SK-N-SH treated with all-trans-retinoic acid at 6 μM for 48 hours (cell line): ENCODE measurements around the gene LRRC15.

Experiments
- ATAC-seq: fragments of 200-7000 bp; cut with Tn5 transposase; 3 replicates; pipeline ENCODE4 v1.9.1; 2020; ENCODE audit warnings: mild to moderate bottlenecking, moderate library complexity
- ARNTL ChIP-seq: fragments of 450-650 bp; formaldehyde crosslinking; IDR thresholded peaks from 2 replicates; pipeline ENCODE4 v1.5.0; 2020; ENCODE audit warnings: low read depth, mild to moderate bottlenecking, moderate library complexity, borderline replicate concordance
- BACH2 ChIP-seq: fragments of 250-450 bp; sonication (Bioruptor Pico); IDR thresholded peaks from 2 replicates; pipeline ENCODE4 v1.9.0; 2021; ENCODE audit warnings: mild to moderate bottlenecking, borderline replicate concordance
- CREB5 ChIP-seq: fragments of 250-450 bp; sonication (Bioruptor Pico); IDR thresholded peaks from 2 replicates; pipeline ENCODE4 v1.5.1; 2020; ENCODE audit warnings: low read depth, mild to moderate bottlenecking, moderate library complexity
- CSDC2 ChIP-seq: fragments of 250-450 bp; sonication (Bioruptor Pico); IDR thresholded peaks from 2 replicates; pipeline ENCODE4 v1.5.0; 2020; ENCODE audit warnings: mild to moderate bottlenecking, moderate library complexity
- CSRNP3 ChIP-seq: fragments of 250-450 bp; sonication (Bioruptor Pico); IDR thresholded peaks from 2 replicates; pipeline ENCODE4 v1.5.1; 2021; ENCODE audit warnings: mild to moderate bottlenecking, moderate library complexity
- ESRRG ChIP-seq: fragments of 250-450 bp; sonication (Bioruptor Pico); IDR thresholded peaks from 2 replicates; pipeline ENCODE4 v1.6.1; 2021; ENCODE audit warnings: mild to moderate bottlenecking
- GLIS3 ChIP-seq: fragments of 250-450 bp; sonication (Bioruptor Pico); IDR thresholded peaks from 2 replicates; pipeline ENCODE4 v1.5.0; 2020; ENCODE audit warnings: mild to moderate bottlenecking, moderate library complexity
- ISL1 ChIP-seq: fragments of 250-450 bp; sonication (Bioruptor Pico); IDR thresholded peaks from 2 replicates; pipeline ENCODE4 v2.1.2; 2022; ENCODE audit warnings: mild to moderate bottlenecking, moderate library complexity
- OSR1 ChIP-seq: fragments of 250-450 bp; sonication (Bioruptor Pico); IDR thresholded peaks from 2 replicates; pipeline ENCODE4 v1.8.0; 2022; ENCODE audit warnings: moderate library complexity, mild to moderate bottlenecking, inconsistent platforms
- PATZ1 ChIP-seq: fragments of 250-450 bp; sonication (Bioruptor Pico); IDR thresholded peaks from 2 replicates; pipeline ENCODE4 v1.8.0; 2020; ENCODE audit warnings: mild to moderate bottlenecking, moderate library complexity, borderline replicate concordance
- POU6F1 ChIP-seq: fragments of 250-450 bp; sonication (Bioruptor Pico); IDR thresholded peaks from 2 replicates; pipeline ENCODE4 v1.8.0; 2021; ENCODE audit warnings: low read depth, mild to moderate bottlenecking, moderate library complexity, borderline replicate concordance
- PPARA ChIP-seq: fragments of 250-450 bp; sonication (Bioruptor Pico); IDR thresholded peaks from 2 replicates; pipeline ENCODE4 v1.5.0; 2020; ENCODE audit warnings: mild to moderate bottlenecking, borderline replicate concordance
- RARB ChIP-seq: fragments of 250-450 bp; sonication (Bioruptor Pico); IDR thresholded peaks from 2 replicates; pipeline ENCODE4 v1.8.0; 2021; ENCODE audit warnings: mild to moderate bottlenecking, moderate library complexity
- SNAI2 ChIP-seq: fragments of 250-450 bp; sonication (Bioruptor Pico); IDR thresholded peaks from 2 replicates; pipeline ENCODE4 v1.5.0; 2020; ENCODE audit warnings: mild to moderate bottlenecking, moderate library complexity
- TCF4 ChIP-seq: fragments of 250-450 bp; sonication (Bioruptor Pico); IDR thresholded peaks from 2 replicates; pipeline ENCODE4 v1.8.0; 2021; ENCODE audit warnings: mild to moderate bottlenecking, moderate library complexity, borderline replicate concordance
- TOX ChIP-seq: fragments of 250-450 bp; sonication (Bioruptor Pico); IDR thresholded peaks from 2 replicates; pipeline ENCODE4 v1.8.0; 2021; ENCODE audit warnings: mild to moderate bottlenecking, moderate library complexity, borderline replicate concordance
- TSHZ2 ChIP-seq: fragments of 250-450 bp; sonication (Bioruptor Pico); IDR thresholded peaks from 2 replicates; pipeline ENCODE4 v1.5.0; 2020; ENCODE audit warnings: mild to moderate bottlenecking, moderate library complexity
- ZC3H10 ChIP-seq: fragments of 250-450 bp; sonication (Bioruptor Pico); IDR thresholded peaks from 2 replicates; pipeline ENCODE4 v1.5.1; 2021; ENCODE audit warnings: mild to moderate bottlenecking, moderate library complexity
- ZFP30 ChIP-seq: fragments of 450-650 bp; formaldehyde crosslinking; IDR thresholded peaks from 2 replicates; pipeline ENCODE4 v1.5.0; 2022; ENCODE audit warnings: mild to moderate bottlenecking, moderate library complexity
- ZNF565 ChIP-seq: fragments of 450-650 bp; formaldehyde crosslinking; conservative IDR thresholded peaks from 2 replicates; pipeline ENCODE4 v1.5.0; 2020; ENCODE audit warnings: low read depth, mild to moderate bottlenecking, moderate library complexity
- ZNF70 ChIP-seq: fragments of 450-650 bp; formaldehyde crosslinking; IDR thresholded peaks from 2 replicates; pipeline ENCODE4 v1.5.0; 2020; ENCODE audit warnings: mild to moderate bottlenecking, moderate library complexity
- ZNF8 ChIP-seq: fragments of 450-650 bp; formaldehyde crosslinking; IDR thresholded peaks from 2 replicates; pipeline ENCODE4 v1.5.0; 2020; ENCODE audit warnings: mild to moderate bottlenecking, moderate library complexity

The LRRC15 gene

GRCh38 chr3:194399166-194399565 is 29.6 kb upstream of the LRRC15 start, which contains the start of gene GP5:
TSS of gene GP5 (minus strand) at chr3:194399266. CDS start at chr3:194398282, 984 bp downstream.
- TF ChIP-seq PPARA (CRISPR knock-in tag) (no peak), ZNF8 (CRISPR knock-in tag) (no peak), SNAI2 (CRISPR knock-in tag) (no peak), BACH2 (no peak), ZNF70 (CRISPR knock-in tag) (no peak), ESRRG (CRISPR knock-in tag) (no peak), CSRNP3 (CRISPR knock-in tag) (no peak), POU6F1 (no peak), CSDC2 (CRISPR knock-in tag) (no peak), ARNTL (CRISPR knock-in tag) (no peak), PATZ1 (CRISPR knock-in tag) (no peak), ZFP30 (CRISPR knock-in tag) (no peak), OSR1 (CRISPR knock-in tag) (no peak), ISL1 (CRISPR knock-in tag) (no peak), RARB (CRISPR knock-in tag) (no peak), ZNF565 (CRISPR knock-in tag) (no peak), TOX (CRISPR knock-in tag) (no peak), TSHZ2 (no peak), GLIS3 (CRISPR knock-in tag) (no peak), ZC3H10 (CRISPR knock-in tag) (no peak)
- ATAC-seq, result peak; percentile 30

GRCh38 chr3:194397757-194398312 is 28.3 kb upstream of the LRRC15 start:
- ATAC-seq, result peak; percentile 22
- TF ChIP-seq ARNTL (CRISPR knock-in tag), result no peak
- TF ChIP-seq POU6F1, result no peak
- TF ChIP-seq SNAI2 (CRISPR knock-in tag), result no peak
- no peak for TF ChIP-seq ISL1 (CRISPR knock-in tag)
- no peak for TF ChIP-seq ZNF565 (CRISPR knock-in tag)
- no peak for TF ChIP-seq TCF4 (CRISPR knock-in tag)
- TF ChIP-seq OSR1 (CRISPR knock-in tag), result no peak
- TF ChIP-seq ESRRG (CRISPR knock-in tag), result no peak
- TF ChIP-seq BACH2, result no peak
- TF ChIP-seq ZNF70 (CRISPR knock-in tag), result no peak
- TF ChIP-seq CSRNP3 (CRISPR knock-in tag), result no peak
- no peak for TF ChIP-seq RARB (CRISPR knock-in tag)
- TF ChIP-seq TOX (CRISPR knock-in tag), result no peak
- TF ChIP-seq TSHZ2, result no peak
- TF ChIP-seq CREB5 (CRISPR knock-in tag), result no peak
- no peak for TF ChIP-seq CSDC2 (CRISPR knock-in tag)
